ENCODE measurements around the gene ATP1B3.

The ATP1B3 gene

GRCh38 chr3:141945726-141946485, 69.5 kb downstream of the ATP1B3 start:
- no peak for TF ChIP-seq MYC (IDR thresholded peaks at IDR 0.05; ENCODE audit: low read depth, low read length)
- TF ChIP-seq POLR2A (IDR thresholded peaks at IDR 0.05; ENCODE audit: extremely low read depth, insufficient read length), result no peak
- TF ChIP-seq, protein P1, sequence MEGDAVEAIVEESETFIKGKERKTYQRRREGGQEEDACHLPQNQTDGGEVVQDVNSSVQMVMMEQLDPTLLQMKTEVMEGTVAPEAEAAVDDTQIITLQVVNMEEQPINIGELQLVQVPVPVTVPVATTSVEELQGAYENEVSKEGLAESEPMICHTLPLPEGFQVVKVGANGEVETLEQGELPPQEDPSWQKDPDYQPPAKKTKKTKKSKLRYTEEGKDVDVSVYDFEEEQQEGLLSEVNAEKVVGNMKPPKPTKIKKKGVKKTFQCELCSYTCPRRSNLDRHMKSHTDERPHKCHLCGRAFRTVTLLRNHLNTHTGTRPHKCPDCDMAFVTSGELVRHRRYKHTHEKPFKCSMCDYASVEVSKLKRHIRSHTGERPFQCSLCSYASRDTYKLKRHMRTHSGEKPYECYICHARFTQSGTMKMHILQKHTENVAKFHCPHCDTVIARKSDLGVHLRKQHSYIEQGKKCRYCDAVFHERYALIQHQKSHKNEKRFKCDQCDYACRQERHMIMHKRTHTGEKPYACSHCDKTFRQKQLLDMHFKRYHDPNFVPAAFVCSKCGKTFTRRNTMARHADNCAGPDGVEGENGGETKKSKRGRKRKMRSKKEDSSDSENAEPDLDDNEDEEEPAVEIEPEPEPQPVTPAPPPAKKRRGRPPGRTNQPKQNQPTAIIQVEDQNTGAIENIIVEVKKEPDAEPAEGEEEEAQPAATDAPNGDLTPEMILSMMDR (IDR thresholded peaks at IDR 0.05; ENCODE audit: low read depth, low read length), result no peak
- TF ChIP-seq MAX (IDR thresholded peaks at IDR 0.05; ENCODE audit: low read depth, low read length), result no peak
- no peak overlapping the region for H3K4me3 ChIP-seq (ENCODE audit: low read depth, low read length)
- DNase-seq (ENCODE audit: low read depth), result no peak

GRCh38 chr3:141949399-141949798, 73.0 kb downstream of the ATP1B3 start:
- no peak for DNase-seq (ENCODE audit: low read depth)
- no peak for TF ChIP-seq MYC (IDR thresholded peaks at IDR 0.05; ENCODE audit: low read depth, low read length)
- TF ChIP-seq, protein P1 (IDR thresholded peaks at IDR 0.05; ENCODE audit: low read depth, low read length), result no peak
- no peak for TF ChIP-seq MAX (IDR thresholded peaks at IDR 0.05; ENCODE audit: low read depth, low read length)
- no peak for TF ChIP-seq POLR2A (IDR thresholded peaks at IDR 0.05; ENCODE audit: extremely low read depth, insufficient read length)
- no peak overlapping the region for H3K4me3 ChIP-seq (ENCODE audit: low read depth, low read length)

- no peak overlapping the region for H3K4me3 ChIP-seq (ENCODE audit: low read depth, low read length)
- no peak for DNase-seq (ENCODE audit: low read depth)
- TF ChIP-seq MAX (IDR thresholded peaks at IDR 0.05; ENCODE audit: low read depth, low read length) (no peak), POLR2A (IDR thresholded peaks at IDR 0.05; ENCODE audit: extremely low read depth, insufficient read length) (no peak), MYC (IDR thresholded peaks at IDR 0.05; ENCODE audit: low read depth, low read length) (no peak)
- TF ChIP-seq, protein P1 (IDR thresholded peaks at IDR 0.05; ENCODE audit: low read depth, low read length), result no peak
Measured at GRCh38 chr3:141949972-141950371, 73.5 kb downstream of the ATP1B3 start.

DNA sequence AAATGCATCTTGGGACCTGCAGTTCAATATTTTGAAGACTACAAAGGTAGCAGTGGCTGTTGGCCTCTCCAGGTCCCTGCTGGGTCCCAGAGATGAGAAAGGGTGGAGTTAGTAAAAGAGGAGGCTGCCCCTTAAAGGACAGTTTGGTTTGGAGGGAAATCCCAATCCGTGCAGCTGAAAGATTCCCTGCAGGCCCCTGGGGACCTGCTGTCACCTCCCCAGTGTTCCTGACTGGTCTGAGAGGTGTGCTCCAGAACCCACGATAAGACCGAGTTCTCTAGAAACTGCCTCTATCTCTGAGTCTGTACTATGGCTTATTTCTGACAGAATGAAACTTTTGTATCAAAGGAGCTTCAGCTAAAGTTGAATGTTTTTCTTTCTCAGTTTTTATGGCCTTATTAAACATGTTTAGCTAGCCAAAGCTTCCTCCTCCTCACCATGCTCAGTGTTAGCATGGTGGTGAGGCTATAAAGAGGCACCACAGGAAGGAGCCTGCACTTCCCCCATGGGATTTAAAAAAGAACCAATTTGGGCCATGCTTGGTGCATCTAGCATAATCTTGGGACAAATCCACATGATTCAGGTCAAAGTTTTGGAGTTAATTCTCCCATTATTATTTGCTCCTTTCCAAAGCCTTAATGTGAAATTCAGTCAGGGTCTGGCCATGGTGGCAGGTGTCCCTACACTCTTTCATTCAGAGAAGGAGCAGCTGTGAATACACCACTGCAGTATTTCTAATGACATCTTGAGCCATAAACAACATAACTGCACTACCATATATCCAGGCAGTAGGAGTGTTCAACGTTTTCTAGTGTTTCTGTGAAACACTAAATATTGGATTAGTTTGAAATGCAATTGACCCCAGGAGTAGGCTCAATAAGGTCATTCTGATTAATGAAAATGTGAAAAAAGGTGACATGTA, 74.4 kb downstream of the ATP1B3 start:
- no peak overlapping the region for H3K4me3 ChIP-seq (ENCODE audit: low read depth, low read length)
- 0 out of 2 replicates have a peak, but pooled peaks have one; percentile 5 for TF ChIP-seq MAX (IDR thresholded peaks at IDR 0.05; ENCODE audit: low read depth, low read length)
- TF ChIP-seq, protein P1 (IDR thresholded peaks at IDR 0.05; ENCODE audit: low read depth, low read length), result no peak
- DNase-seq (ENCODE audit: low read depth), result peak; percentile 44

DNA sequence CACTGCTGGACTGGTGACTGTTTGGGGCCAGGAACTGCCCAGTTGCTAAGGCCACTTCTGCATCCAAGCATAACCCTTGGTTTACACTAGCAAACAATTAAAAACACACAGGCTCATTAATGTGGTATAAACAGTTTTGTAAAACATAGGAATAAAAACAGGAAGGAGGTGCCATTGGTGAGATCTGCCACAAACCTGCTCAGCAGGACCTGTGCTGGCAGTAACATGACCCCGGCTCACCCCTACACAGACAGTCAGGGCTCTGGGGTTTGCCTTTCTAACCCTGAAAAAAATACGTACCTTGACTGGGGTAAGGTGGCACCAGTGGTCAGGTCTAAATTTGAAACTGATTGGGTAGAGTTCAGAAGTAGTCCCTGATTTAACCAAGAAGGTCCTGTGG, 76.2 kb downstream of the ATP1B3 start:
- no peak for DNase-seq (ENCODE audit: low read depth)
- H3K4me3 ChIP-seq (ENCODE audit: low read depth, low read length), result no peak overlapping the region
- TF ChIP-seq MYC (IDR thresholded peaks at IDR 0.05; ENCODE audit: low read depth, low read length) (no peak), POLR2A (IDR thresholded peaks at IDR 0.05; ENCODE audit: extremely low read depth, insufficient read length) (no peak), MAX (IDR thresholded peaks at IDR 0.05; ENCODE audit: low read depth, low read length) (no peak)
- TF ChIP-seq, protein P1 (IDR thresholded peaks at IDR 0.05; ENCODE audit: low read depth, low read length), result no peak
